PC-3 (cell line): Measurements from ENCODE around the gene MTCH1. TPM values are rescaled to one million over a fixed set of nuclear protein-coding genes. Genes with fewer than 3 reads are reported as not detected.

Experiments used
- ATAC-seq: fragments of 200-7000 bp; cut with Tn5 transposase; 2 replicates; pipeline ENCODE4 v1.9.1; 2020; ENCODE audit warnings: mild to moderate bottlenecking, moderate library complexity
- BruUV-seq: library from RNA; stranded (reverse); fragments of 400-500 nt; replicated peaks from 2 replicates; lab custom pipeline; 2021; lab: Mats Ljungman, UMichigan
- CTCF ChIA-PET: fragments of 300-600 bp; sonication (Branson Sonifier 250); formaldehyde crosslinking; loops from one replicate; lab custom pipeline; 2022; ENCODE audit warnings: antibody characterized with exemption; lab: Charles Lee
- POLR2A ChIA-PET: fragments of 300-600 bp; sonication (Branson Sonifier 250); formaldehyde crosslinking; loops from one replicate; lab custom pipeline; 2022; ENCODE audit warnings: antibody characterized with exemption; ENCODE audit not compliant: unreplicated experiment; lab: Charles Lee
- DNase-seq: peaks from one replicate; pipeline ENCODE4 v3.0.0-alpha.2; 2015
- H2AFZ ChIP-seq: fragments of 300-600 bp; sonication (generic); 2 replicates; pipeline ENCODE4 v1.6.0; 2016; ENCODE audit warnings: antibody characterized with exemption, low read length
- H3F3A ChIP-seq: fragments of 300-600 bp; sonication (generic); one replicate; pipeline ENCODE4 v1.6.0; 2017; ENCODE audit warnings: antibody characterized with exemption, low read length, control low read depth, mild to moderate bottlenecking; ENCODE audit not compliant: unreplicated experiment
- H3K27ac ChIP-seq: fragments of 300-600 bp; sonication (generic); 2 replicates; pipeline ENCODE4 v1.5.1; 2016; ENCODE audit warnings: mild to moderate bottlenecking, low read length
- H3K27me3 ChIP-seq: fragments of 300-600 bp; sonication (generic); 2 replicates; pipeline ENCODE4 v1.6.1; 2016; ENCODE audit warnings: low read length, mixed read lengths
- H3K36me3 ChIP-seq: fragments of 300-600 bp; sonication (generic); 2 replicates; pipeline ENCODE4 v1.6.1; 2016; ENCODE audit warnings: low read depth, mixed run types, low read length, mixed read lengths
- H3K4me1 ChIP-seq: fragments of 300-600 bp; sonication (generic); 2 replicates; pipeline ENCODE4 v1.5.1; 2016; ENCODE audit warnings: low read length; ENCODE audit not compliant: insufficient read depth
- H3K4me2 ChIP-seq: fragments of 300-600 bp; sonication (generic); 2 replicates; pipeline ENCODE4 v1.6.0; 2016; ENCODE audit warnings: low read length
- H3K4me3 ChIP-seq: fragments of 300-600 bp; sonication (generic); 2 replicates; pipeline ENCODE4 v1.5.1; 2016; ENCODE audit warnings: mild to moderate bottlenecking, low read length, mixed read lengths
- H3K79me2 ChIP-seq: fragments of 300-600 bp; sonication (generic); 2 replicates; pipeline ENCODE4 v1.6.1; 2017; ENCODE audit warnings: low read length, mixed read lengths
- H3K9ac ChIP-seq: fragments of 300-600 bp; sonication (generic); 2 replicates; pipeline ENCODE4 v1.6.0; 2016; ENCODE audit warnings: mild to moderate bottlenecking, low read length
- H3K9me2 ChIP-seq: fragments of 300-600 bp; sonication (generic); replicated peaks from 2 replicates; pipeline ENCODE4 v1.6.1; 2016; ENCODE audit warnings: mixed run types, low read length, mixed read lengths
- H3K9me3 ChIP-seq: fragments of 300-600 bp; sonication (generic); 2 replicates; pipeline ENCODE4 v1.6.1; 2016; ENCODE audit warnings: low read length, mixed read lengths
- H4K20me1 ChIP-seq: fragments of 300-600 bp; sonication (generic); 2 replicates; pipeline ENCODE4 v1.6.1; 2016; ENCODE audit warnings: low read length, mixed read lengths
- EZH2 ChIP-seq: fragments of 300-600 bp; sonication (generic); IDR thresholded peaks from one replicate; pipeline ENCODE4 v1.6.1; 2017; ENCODE audit warnings: antibody characterized with exemption, mild to moderate bottlenecking, low read length; ENCODE audit not compliant: unreplicated experiment
- EZH2phosphoT487 ChIP-seq: fragments of 300-600 bp; sonication (generic); IDR thresholded peaks from 2 replicates; pipeline ENCODE4 v1.6.1; 2018; ENCODE audit warnings: mild to moderate bottlenecking, antibody characterized with exemption, low read length, borderline replicate concordance
- intact Hi-C: fragments of 100-400 bp; cut with micrococcal nuclease; formaldehyde crosslinking; loops from 2 replicates; pipeline ENCODE4 v1.9.0; 2023
- total RNA-seq: library from RNA; depleted of rRNA; stranded (reverse); fragments of >200 nt; gene quantifications from 2 replicates; pipeline ENCODE4 v1.2.3, GENCODE V29; 2014
- TF ChIP-seq, protein P1 (sequence below): fragments of 300-600 bp; sonication (generic); conservative IDR thresholded peaks from 2 replicates; pipeline ENCODE4 v1.5.1; 2017; ENCODE audit warnings: antibody characterized with exemption, low read depth, mild to moderate bottlenecking, low read length

MTCH1 gene
- total RNA-seq, 1 experiment from 2014 or later, result 253 TPM

DNA sequence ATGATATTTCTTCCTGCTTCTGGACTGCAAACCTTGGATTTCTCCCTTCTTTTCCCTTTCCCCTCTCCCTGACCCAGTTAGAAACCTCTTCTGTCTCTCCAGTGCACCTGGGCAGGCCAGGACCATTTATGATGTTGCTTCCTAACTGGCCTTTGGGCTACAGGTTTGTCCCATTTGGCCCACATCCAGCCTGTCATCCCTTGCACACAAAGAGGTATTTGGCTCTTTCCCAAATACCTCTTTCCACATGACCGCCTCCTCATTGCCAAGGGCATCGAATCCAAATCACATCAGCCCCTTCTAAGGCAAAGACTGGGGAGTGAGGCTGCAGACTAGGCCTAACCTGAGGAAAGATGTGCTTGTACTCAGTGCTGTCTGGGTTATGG is 33.1 kb upstream of the MTCH1 start:
- ChIA-PET POLR2A (interaction anchor here (0.6 kb wide), 1 partner anchor 153 kb away, joined by 10 read pairs; no protein-coding TSS in a partner anchor), CTCF (interaction anchor here (0.6 to 5.1 kb wide), 2 partner anchors 191 to 257 kb away, joined by 4 to 40 read pairs; no protein-coding TSS in a partner anchor)
- H3K9me3 ChIP-seq, result no peaks in the 10 kb centered on the region
- no peaks in the 10 kb centered on the region for H3K79me2 ChIP-seq
- H4K20me1 ChIP-seq, result no peaks in the 10 kb centered on the region
- H3K27ac ChIP-seq, result peak overlapping the region; percentile 70
- DNase-seq, result peak; percentile 93
- H3K4me3 ChIP-seq, result no peak overlapping the region
- H3K9ac ChIP-seq, result peak overlapping the region; percentile 21
- ATAC-seq, result no peak; the same call in 1 of the 2 replicates
- peaks cover 6% of the 10 kb centered on the region for H3F3A ChIP-seq
- no TSS peak for BruUV-seq
- H3K36me3 ChIP-seq, result no peaks in the 10 kb centered on the region; the same call in 1 of the 2 replicates
- no peaks in the 10 kb centered on the region for H3K9me2 ChIP-seq
- peaks cover 42% of the 10 kb centered on the region for H3K4me1 ChIP-seq
- intact Hi-C loops, result loop anchor here (2.0 kb wide), 1 partner anchor 32 kb away; no protein-coding TSS in a partner anchor
- H3K27me3 ChIP-seq, result no peaks in the 10 kb centered on the region
- H3K4me2 ChIP-seq, result peak overlapping the region; percentile 62
- peak overlapping the region; percentile 8; the same call in 1 of the 2 replicates for H2AFZ ChIP-seq
- no peak for TF ChIP-seq EZH2phosphoT487
- TF ChIP-seq, protein P1, sequence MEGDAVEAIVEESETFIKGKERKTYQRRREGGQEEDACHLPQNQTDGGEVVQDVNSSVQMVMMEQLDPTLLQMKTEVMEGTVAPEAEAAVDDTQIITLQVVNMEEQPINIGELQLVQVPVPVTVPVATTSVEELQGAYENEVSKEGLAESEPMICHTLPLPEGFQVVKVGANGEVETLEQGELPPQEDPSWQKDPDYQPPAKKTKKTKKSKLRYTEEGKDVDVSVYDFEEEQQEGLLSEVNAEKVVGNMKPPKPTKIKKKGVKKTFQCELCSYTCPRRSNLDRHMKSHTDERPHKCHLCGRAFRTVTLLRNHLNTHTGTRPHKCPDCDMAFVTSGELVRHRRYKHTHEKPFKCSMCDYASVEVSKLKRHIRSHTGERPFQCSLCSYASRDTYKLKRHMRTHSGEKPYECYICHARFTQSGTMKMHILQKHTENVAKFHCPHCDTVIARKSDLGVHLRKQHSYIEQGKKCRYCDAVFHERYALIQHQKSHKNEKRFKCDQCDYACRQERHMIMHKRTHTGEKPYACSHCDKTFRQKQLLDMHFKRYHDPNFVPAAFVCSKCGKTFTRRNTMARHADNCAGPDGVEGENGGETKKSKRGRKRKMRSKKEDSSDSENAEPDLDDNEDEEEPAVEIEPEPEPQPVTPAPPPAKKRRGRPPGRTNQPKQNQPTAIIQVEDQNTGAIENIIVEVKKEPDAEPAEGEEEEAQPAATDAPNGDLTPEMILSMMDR, result no peak
- TF ChIP-seq EZH2, result no peak

DNA sequence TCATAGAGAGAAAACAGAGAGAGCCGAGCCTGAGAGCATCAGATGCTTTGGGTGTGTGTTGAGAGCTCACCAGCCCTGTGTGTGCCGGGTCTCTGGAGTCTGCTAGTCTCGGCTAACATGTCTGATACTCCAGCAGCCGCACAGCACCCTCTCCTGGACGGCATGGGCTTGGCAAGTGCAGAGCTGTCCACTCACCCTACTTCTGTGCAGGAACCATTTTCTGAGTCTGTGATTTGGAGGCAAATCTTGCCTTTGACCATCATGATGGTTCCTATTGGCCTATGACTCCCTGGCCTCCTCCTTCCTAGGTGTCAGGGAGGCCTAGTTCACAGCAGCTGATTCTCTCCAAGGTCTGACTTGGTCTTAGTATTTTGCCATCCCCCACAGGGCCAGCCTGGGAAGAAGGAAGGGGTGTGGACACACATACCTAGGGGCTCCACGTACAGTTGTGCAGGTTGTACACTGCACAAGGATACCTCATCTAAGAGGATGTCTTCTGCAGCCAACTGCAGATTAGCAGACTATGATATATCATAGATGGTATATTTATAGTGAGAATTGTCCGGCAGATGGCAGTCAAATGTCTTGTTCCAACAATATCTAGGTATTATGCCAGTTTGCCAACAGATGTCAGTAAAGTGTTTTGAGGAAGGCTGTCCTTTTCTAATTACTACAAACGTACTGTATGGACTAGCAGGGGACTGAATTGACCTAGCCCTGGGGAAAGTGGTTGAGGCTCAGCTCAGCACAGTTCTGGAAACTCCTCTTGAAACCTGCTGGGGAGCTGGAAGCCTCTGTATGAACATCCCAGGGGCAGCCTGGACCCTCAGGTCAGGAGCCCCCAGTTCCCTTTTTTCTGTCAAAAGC is 32.4 kb upstream of the MTCH1 start:
- no peaks in the 10 kb centered on the region for H4K20me1 ChIP-seq
- H3K9me2 ChIP-seq, result no peaks in the 10 kb centered on the region
- intact Hi-C loops, result loop anchor here (1.0 to 2.0 kb wide), 8 partner anchors 32 to 252 kb away; partner anchors contain the start of genes C6orf89 and MTCH1
- H3K79me2 ChIP-seq, result no peaks in the 10 kb centered on the region
- H3K4me3 ChIP-seq, result no peak overlapping the region
- peaks cover 6% of the 10 kb centered on the region for H3F3A ChIP-seq
- CTCF ChIA-PET, result interaction anchor here (0.6 to 5.1 kb wide), 17 partner anchors 32 to 257 kb away, joined by 3 to 40 read pairs (median 4); partner anchors contain the start of genes C6orf89 and MTCH1
- H3K9me3 ChIP-seq, result no peaks in the 10 kb centered on the region
- ATAC-seq (peak; percentile 96), DNase-seq (peak; percentile 94)
- TF ChIP-seq EZH2 (no peak), EZH2phosphoT487 (no peak)
- TF ChIP-seq, protein P1, result peak; percentile 85
- POLR2A ChIA-PET, result interaction anchor here (0.6 kb wide), 1 partner anchor 154 kb away, joined by 10 read pairs; no protein-coding TSS in a partner anchor
- H3K27me3 ChIP-seq, result no peaks in the 10 kb centered on the region
- no peaks in the 10 kb centered on the region; the same call in 1 of the 2 replicates for H3K36me3 ChIP-seq
- H2AFZ ChIP-seq, result peak overlapping the region; percentile 65
- H3K4me1 ChIP-seq, result peaks cover 36% of the 10 kb centered on the region
- H3K9ac ChIP-seq, result peak overlapping the region; percentile 21; the same call in 1 of the 2 replicates
- peak overlapping the region; percentile 70 for H3K27ac ChIP-seq
- BruUV-seq, result no TSS peak
- H3K4me2 ChIP-seq, result peak overlapping the region; percentile 62
